Activated CD4-positive, alpha-beta T cell treated with anti-CD3 and anti-CD28 coated beads for 24 hours (primary cell): ENCODE measurements around the gene RNF151.

Experiments
- DNase-seq, 2 donors: peaks; one replicate each; pipeline ENCODE4 v3.0.0-alpha.2; 2020; ENCODE audit warnings: low read depth in 2 of 2

Gene RNF151

DNA sequence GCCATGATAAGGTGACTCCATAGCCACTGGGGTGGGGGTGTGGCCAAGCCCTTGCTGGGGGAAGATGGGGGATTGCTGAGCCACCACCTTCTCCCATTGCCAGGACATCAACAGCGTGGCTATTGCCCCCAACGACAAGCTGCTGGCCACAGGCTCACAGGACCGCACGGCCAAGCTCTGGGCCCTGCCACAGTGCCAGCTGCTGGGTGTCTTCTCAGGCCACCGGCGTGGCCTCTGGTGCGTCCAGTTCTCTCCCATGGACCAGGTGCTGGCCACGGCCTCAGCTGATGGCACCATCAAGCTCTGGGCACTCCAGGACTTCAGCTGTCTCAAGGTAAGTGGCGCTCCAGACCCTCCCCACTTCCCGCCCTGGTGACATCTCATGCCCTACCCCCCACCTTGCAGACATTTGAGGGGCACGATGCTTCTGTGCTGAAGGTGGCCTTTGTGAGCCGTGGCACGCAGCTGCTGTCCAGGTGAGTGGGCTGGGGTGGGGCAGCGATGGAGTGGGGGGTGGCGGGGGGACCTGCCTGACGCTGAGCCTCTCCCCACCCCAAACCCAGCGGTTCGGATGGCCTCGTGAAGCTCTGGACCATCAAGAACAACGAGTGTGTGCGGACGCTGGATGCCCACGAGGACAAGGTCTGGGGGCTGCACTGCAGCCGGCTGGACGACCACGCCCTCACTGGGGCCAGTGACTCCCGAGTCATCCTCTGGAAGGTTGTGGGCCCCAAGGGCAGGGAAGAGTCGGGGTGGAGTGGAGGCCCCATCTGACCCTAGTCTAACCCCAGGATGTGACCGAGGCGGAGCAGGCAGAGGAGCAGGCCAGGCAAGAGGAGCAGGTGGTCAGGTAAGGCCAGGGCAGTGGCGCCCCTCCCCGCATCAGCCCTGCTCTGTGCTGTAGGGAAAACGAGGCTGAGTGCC, 10.6 kb downstream of the RNF151 start:
- no peak for DNase-seq

- DNase-seq: no peak
Observed at GRCh38 chr16:1977875-1978268, 11.2 kb downstream of the RNF151 start.

DNA sequence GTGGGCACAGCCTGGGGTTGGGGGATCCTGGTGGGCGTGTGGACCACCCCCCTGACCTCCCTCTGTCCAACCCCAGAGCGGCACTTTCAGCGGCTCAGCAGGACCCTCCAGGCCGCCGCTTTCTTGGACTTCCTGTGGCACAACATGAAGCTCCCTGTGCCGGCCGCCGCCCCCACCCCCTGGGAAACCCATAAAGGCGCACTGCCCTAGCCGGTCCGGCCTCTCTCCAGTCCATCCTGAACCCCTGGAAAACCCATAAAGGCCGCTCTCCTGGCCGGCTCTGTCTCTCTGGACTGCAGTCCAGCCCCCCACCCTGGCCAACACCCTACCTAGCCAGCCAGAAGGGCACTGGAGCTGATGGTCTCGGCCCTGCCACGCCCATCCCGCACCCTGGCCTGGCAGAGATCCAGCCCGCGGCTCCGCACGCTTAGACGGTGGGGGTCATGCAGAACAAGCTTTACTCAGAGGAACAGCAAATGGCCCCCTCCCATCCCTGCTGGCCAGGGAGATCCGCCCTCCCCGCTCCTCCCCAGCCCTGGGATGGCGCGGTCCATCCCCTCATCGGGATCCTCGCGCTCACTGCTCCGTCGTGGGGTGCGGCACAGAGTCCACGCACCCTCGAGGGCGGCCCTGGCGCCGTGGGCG, 11.9 kb downstream of the RNF151 start:
- no peak for DNase-seq

GRCh38 chr16:1979271-1980029, 12.8 kb downstream of the RNF151 start:
- DNase-seq: no peak

DNA sequence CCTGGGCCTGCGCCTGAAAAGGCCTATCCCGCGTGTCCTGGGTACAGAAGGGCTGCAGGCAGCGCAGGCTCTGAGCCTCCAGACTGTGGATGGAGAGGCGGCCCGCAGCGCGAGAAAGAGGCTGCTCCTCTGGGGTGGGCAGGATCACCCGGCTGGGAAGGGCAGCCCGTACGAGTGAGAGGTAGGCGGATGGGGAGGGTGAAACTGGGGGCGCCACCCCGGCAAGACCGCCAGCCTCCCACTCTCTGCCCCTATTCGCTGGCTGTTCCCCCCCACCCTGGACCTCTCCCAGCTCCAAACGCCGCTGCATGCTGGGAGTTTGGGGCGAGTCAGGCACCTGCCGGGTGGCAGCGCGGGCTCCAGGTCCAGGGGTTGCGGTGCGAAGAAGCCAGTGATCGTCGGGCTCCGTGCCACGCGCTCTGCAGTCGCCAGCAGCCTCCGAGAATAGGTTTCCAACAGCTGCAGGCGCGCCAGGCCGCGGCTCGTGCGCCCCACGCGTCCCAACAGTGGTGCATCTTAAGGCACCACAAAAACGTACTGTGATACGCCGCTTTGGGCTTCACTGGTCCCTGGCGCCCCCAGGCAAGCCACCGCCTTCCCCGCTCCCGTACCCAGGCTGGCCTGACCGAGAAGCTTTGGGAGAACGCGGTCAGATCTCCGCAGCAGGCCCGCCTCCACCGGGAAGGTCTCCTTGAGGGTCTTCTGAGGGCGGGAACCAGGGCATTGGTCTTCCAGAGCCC, 13.5 kb downstream of the RNF151 start:
- DNase-seq: no peak

GRCh38 chr16:1980770-1981087, 14.1 kb downstream of the RNF151 start:
- no peak for DNase-seq

GRCh38 chr16:1981398-1981836, 14.8 kb downstream of the RNF151 start, which contains the start of gene NOXO1:
NOXO1 (minus strand) TSS chr16:1981469; CDS start chr16:1981179, 290 bp downstream.
- no peak for DNase-seq

DNA sequence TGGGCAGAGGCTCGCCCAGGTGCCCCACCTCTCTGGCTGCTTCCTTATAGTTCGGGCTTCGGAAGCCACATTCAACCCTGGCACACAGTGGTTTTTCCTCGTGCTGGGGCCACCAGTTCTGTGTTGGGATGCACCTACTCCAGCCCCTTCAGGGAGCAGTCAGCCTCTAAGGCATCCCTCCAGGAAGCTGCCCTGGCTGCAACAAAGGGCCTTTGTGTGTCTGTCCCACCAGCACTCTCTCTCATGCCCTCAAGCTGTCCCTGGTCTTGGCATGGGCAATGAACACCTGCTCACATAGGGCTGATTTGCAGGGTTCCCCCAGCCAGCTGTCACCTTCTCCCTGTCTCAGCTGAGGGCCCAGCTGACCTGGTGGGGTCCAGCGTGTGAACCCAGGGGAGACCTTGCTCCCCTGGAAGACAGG, 15.4 kb downstream of the RNF151 start:
- no peak for DNase-seq

- no peak for DNase-seq
Observed at GRCh38 chr16:1982991-1983543, 16.4 kb downstream of the RNF151 start.

- DNase-seq: peak in 1 of 2 donors; percentile 74
Observed at GRCh38 chr16:1983544-1984346, 17.1 kb downstream of the RNF151 start, which contains the start of gene GFER. GFER (plus strand) TSS chr16:1984193; CDS start chr16:1984219, 26 bp downstream.

DNA sequence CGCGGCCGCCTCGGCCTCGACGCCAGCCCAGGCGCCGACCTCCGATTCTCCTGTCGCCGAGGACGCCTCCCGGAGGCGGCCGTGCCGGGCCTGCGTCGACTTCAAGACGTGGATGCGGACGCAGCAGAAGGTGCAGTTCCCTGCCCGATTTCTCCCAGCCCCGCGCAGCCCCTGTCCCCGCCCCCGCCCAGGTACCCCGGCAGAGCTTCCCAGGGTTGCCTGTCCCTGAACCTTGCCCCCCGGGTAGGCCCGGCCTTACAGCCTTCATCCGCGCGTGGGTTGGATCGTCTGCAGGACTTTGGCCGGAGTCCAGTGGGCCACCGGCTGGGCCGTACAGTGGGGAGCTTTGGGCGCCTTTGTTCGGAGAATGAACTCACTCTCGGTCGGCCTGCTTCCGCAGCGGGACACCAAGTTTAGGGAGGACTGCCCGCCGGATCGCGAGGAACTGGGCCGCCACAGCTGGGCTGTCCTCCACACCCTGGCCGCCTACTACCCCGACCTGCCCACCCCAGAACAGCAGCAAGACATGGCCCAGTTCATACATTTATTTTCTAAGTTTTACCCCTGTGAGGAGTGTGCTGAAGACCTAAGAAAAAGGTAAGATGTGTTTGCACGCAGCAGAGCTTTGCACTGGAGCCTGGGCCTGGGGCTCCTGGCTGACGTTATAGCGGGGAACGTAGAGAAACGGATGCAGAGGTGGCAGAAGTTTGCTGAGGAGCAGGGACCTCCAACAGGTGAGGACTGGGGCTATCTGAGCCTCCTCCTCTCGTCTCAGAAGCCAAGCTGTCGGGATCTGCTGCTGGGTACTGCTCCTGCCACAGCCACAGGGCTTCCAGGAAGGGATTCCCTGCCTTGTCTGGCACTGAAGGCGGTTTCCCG, 17.9 kb downstream of the RNF151 start:
- no peak for DNase-seq

DNA sequence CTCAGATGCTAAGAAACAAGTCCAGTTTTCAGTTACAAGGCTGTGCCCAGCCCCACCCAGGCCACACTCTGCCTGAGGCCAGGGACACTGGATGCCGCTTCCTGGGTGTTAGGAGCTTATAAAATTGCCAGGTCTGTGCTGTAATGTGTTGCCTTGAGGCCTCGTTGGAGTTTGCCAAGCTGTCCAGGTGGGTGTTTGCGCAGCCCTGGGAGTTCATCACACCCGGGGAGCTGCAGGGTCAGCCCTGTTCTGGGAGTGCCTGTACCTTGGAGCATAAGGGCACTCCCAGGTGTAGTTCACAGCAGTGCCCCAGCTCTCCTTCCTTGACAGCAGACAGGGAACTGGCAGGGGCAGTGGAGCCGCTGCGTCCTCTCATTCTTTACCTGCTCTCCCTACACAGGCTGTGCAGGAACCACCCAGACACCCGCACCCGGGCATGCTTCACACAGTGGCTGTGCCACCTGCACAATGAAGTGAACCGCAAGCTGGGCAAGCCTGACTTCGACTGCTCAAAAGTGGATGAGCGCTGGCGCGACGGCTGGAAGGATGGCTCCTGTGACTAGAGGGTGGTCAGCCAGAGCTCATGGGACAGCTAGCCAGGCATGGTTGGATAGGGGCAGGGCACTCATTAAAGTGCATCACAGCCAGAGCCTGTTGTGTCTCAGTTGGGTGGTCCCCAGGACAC, 19.0 kb downstream of the RNF151 start:
- DNase-seq: no peak

DNA sequence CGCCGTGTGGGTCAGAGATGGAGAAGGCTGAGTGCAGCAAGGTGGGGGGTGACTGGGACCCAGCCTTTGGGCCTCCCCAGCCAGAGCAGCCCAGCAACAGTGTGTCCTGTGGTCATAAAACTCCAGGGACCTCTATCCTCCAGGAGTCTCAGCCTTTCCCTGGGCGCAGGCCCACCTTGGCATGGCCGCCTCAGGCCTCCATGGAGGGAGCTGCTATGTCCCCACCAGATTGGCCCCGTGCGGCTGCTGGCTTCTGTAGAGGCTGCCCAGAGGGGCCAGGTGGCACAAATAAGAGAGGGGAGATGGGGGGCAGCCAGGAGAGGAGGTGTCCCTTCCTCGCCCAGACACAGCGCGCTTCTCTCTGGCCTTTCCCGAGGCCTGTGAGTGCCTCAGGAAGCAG, 20.5 kb downstream of the RNF151 start:
- DNase-seq: no peak

DNA sequence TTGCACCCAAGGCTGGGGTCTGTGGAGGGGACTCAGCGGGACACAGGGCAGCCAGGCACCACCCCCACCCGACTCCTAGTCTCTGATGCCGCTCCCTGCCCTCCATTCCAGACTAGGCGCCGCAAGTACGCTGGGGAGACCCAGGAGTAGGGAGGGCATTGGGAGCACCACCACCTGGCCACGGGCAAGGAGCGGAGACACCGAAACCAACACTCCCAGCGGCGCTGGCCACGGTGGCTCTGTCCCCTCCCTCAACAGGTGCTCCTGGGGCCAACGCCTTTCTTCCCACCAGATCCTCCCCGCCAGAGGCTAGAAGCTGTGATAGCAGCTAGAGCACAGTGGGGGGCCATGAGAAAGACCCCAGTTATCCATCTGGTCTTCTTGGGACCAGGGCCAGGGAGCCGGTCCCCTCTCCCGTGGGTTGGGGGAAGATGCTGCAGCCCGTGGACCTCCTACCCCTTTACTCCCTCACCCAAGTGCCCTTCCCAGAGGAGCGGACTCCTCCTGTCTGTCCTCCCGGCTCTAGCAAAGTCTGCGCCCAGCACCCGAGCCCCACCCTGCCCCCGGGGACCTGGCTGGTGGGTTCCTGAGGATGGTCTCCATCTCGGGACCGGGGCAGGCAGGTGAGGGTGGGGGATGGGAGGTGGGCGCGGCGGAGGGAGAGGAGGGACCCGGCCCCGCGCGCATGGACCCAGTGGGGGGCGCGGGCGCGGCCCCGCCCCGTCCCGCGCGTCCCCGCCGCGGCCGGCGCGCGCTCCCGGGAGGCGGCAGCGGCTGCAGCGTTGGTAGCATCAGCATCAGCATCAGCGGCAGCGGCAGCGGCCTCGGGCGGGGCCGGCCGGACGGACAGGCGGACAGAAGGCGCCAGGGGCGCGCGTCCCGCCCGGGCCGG, 22.8 kb downstream of the RNF151 start, which contains the start of gene SYNGR3:
Gene SYNGR3, plus strand, starts transcription at position 762 of the 892 bp plus-strand sequence. CDS start 133 bp downstream, outside the sequence.
- DNase-seq: no peak

DNA sequence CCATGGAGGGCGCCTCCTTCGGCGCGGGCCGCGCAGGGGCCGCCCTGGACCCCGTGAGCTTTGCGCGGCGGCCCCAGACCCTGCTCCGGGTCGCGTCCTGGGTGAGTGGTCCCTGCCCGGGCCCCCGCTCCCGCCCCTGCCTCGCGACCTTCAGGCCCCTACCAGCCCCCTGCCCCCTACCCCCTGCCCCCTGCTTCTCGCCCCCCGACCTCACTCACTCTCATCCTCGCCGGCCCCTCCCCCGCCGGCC, 23.4 kb downstream of the RNF151 start:
- DNase-seq: no peak

- DNase-seq: no peak
Observed at GRCh38 chr16:1990351-1991134, 23.9 kb downstream of the RNF151 start.

DNA sequence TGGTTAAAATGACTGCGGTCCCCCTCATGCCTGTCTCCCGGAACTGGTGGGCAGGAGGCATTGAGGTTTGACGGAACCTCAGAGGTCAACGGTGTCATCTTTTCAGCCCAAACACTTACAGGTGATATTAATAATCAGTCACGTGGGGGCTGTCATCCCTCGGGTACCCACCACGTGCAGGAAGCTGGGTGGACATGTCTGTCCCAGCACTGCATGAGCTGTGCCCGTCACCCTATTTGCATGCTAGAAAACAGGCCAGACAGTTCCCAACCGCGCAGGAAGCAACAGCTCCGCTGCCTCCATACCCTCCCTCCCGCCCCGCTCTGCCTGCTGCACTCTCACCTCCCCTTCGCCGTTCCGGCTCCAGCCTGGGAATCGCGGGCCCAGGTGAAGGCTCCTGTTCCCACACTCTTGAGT, 24.5 kb downstream of the RNF151 start:
- no peak for DNase-seq
